K562 (cell line): Measurements from ENCODE around the gene C4BPB. TPM values are rescaled to one million over a fixed set of nuclear protein-coding genes. Genes with fewer than 3 reads are reported as not detected.

Experiments
- ARID1B ChIP-seq: fragments of 450-650 bp; IDR thresholded peaks from 2 replicates; pipeline ENCODE4 v1.6.1; 2016; ENCODE audit warnings: antibody characterized with exemption, mild to moderate bottlenecking, inconsistent platforms
- ATF7 ChIP-seq: fragments of 450-650 bp; IDR thresholded peaks from 2 replicates; pipeline ENCODE4 v1.7.1; 2014; ENCODE audit warnings: mild to moderate bottlenecking, moderate library complexity
- BMI1 ChIP-seq: fragments of 150-350 bp; IDR thresholded peaks from 2 replicates; pipeline ENCODE4 v1.6.1; 2014; ENCODE audit warnings: low read length
- CREM ChIP-seq: IDR thresholded peaks from 2 replicates; pipeline ENCODE4 v1.6.1; 2014; ENCODE audit warnings: antibody characterized with exemption, low read depth
- CTCF ChIP-seq, 3 experiments: IDR thresholded peaks in 2 of 3; conservative IDR thresholded peaks in 1 of 3; 2 replicates each; pipeline ENCODE4 v1.5.1; 2011 to 2012; ENCODE audit warnings: low read length in 3 of 3, mild to moderate bottlenecking in 3 of 3, control low read depth in 2 of 3, improper control_type of control experiment in 1 of 3, inconsistent platforms in 1 of 3, low read depth in 1 of 3, mixed read lengths in 1 of 3, moderate library complexity in 1 of 3; ENCODE audit not compliant: insufficient read depth in 2 of 3
- DEAF1 ChIP-seq: fragments of 450-650 bp; formaldehyde crosslinking; IDR thresholded peaks from 2 replicates; pipeline ENCODE4 v1.4.0; 2020; ENCODE audit warnings: mild to moderate bottlenecking, moderate library complexity
- EP300 ChIP-seq: IDR thresholded peaks from 2 replicates; pipeline ENCODE4 v1.6.1; 2012; ENCODE audit warnings: low read length, improper control_type of control experiment
- KLF6 ChIP-seq: fragments of 250-450 bp; sonication (Bioruptor Pico); IDR thresholded peaks from 2 replicates; pipeline ENCODE4 v1.4.0; 2020; ENCODE audit warnings: mild to moderate bottlenecking, moderate library complexity, borderline replicate concordance
- MEF2D ChIP-seq: conservative IDR thresholded peaks from 2 replicates; pipeline ENCODE4 v1.6.1; 2016; ENCODE audit warnings: low read depth, missing genetic modification characterization, missing compliant biosample characterization
- NR0B1 ChIP-seq: fragments of 450-650 bp; IDR thresholded peaks from one replicate; pipeline ENCODE4 v1.6.1; 2018; ENCODE audit warnings: mild to moderate bottlenecking, moderate library complexity; ENCODE audit not compliant: partially characterized antibody
- PTBP1 ChIP-seq: fragments of 200-400 bp; formaldehyde crosslinking; IDR thresholded peaks from 2 replicates; pipeline ENCODE4 v1.6.1; 2017; ENCODE audit warnings: low read depth, low read length
- RB1 ChIP-seq: fragments of 450-650 bp; IDR thresholded peaks from 2 replicates; pipeline ENCODE4 v1.6.1; 2017; ENCODE audit warnings: low read depth, mild to moderate bottlenecking
- RCOR1 ChIP-seq, 2 experiments: IDR thresholded peaks; 2 replicates each; pipeline ENCODE4 v1.6.1; 2012; ENCODE audit warnings: low read depth in 2 of 2, low read length in 2 of 2, borderline replicate concordance in 1 of 2, improper control_type of control experiment in 1 of 2
- SMAD4 ChIP-seq: fragments of 250-450 bp; sonication (Bioruptor Pico); conservative IDR thresholded peaks from 2 replicates; pipeline ENCODE4 v1.8.0; 2021; ENCODE audit warnings: inconsistent platforms, mild to moderate bottlenecking, moderate library complexity
- TAL1 ChIP-seq: fragments of 450-650 bp; IDR thresholded peaks from 2 replicates; pipeline ENCODE4 v1.6.1; 2016; ENCODE audit warnings: mild to moderate bottlenecking
- TARDBP ChIP-seq: fragments of 450-650 bp; IDR thresholded peaks from 2 replicates; pipeline ENCODE4 v1.6.1; 2016
- TRIM24 ChIP-seq, 2 experiments: fragments of 450-650 bp; IDR thresholded peaks; 2 replicates each; pipeline ENCODE4 v1.6.1; 2016
- ZBTB17 ChIP-seq: fragments of 450-650 bp; formaldehyde crosslinking; IDR thresholded peaks from 2 replicates; pipeline ENCODE4 v1.4.0; 2020; ENCODE audit warnings: mild to moderate bottlenecking
- ZNF780A ChIP-seq: fragments of 250-450 bp; sonication (Bioruptor Pico); IDR thresholded peaks from 2 replicates; pipeline ENCODE4 v1.5.0; 2021; ENCODE audit warnings: mild to moderate bottlenecking
- ZNF79 ChIP-seq: fragments of 250-450 bp; sonication (Bioruptor Pico); IDR thresholded peaks from 2 replicates; pipeline ENCODE4 v1.4.0; 2020; ENCODE audit warnings: low read depth, mild to moderate bottlenecking, moderate library complexity
- polyA plus RNA-seq, 8 experiments: library from polyadenylated mRNA; depleted of rRNA in 4 of 8; stranded (reverse) in 5 of 8; unstranded in 3 of 8; fragments of >200 nt; fragmentation: Nextera tagmentation in 2 of 8; fragmentation: Illumina TruSeq in 1 of 8; extraction: Ambion mirVana in 2 of 8; extraction: Trizol in 1 of 8; gene quantifications; 2 replicates each; pipeline versions ENCODE4 v1.2.1 to v1.2.3, GENCODE V29; 2011 to 2014; ENCODE audit warnings: inconsistent platforms in 1 of 8, missing spikeins in 1 of 8
- total RNA-seq, 7 experiments: library from RNA; depleted of rRNA in 6 of 7; stranded (reverse); fragments of >200 nt in 6 of 7; fragmentation: Illumina TruSeq in 2 of 7; extraction: Trizol in 2 of 7; gene quantifications; 2 replicates each; pipeline versions ENCODE4 v1.2.1 to v1.2.3, GENCODE V29; 2011 to 2021; ENCODE audit warnings: low replicate concordance in 1 of 7
- TF ChIP-seq, protein P1 (sequence below): IDR thresholded peaks from 2 replicates; pipeline ENCODE4 v1.6.1; 2012; ENCODE audit warnings: low read depth, low read length, improper control_type of control experiment, borderline replicate concordance
- TF ChIP-seq, protein P2 (sequence below): sonication (generic); formaldehyde crosslinking; IDR thresholded peaks from 2 replicates; pipeline ENCODE4 v1.8.1; 2023; ENCODE audit warnings: mild to moderate bottlenecking, missing genetic modification reagents

C4BPB gene
- total and polyA plus RNA-seq, 9 of the 15 experiments (the other 6 are each of a cell fraction or from before 2014, with no cell fraction given): not detected

- TF ChIP-seq ZNF780A (CRISPR knock-in tag): no peak
- peak; percentile 86 to 87 (median 87) for TF ChIP-seq CTCF (IDR thresholded peaks at IDR 0.05 in 2 of 3, conservative IDR thresholded peaks at IDR 0.05 in 1 of 3; ENCODE audit: insufficient read depth in 2 of 3, low read depth in 1 of 3, low read length in 3 of 3)
- peak; percentile 66 for TF ChIP-seq SMAD4 (CRISPR knock-in tag)
- TF ChIP-seq ARID1B: peak; percentile 89
- no peak for TF ChIP-seq KLF6 (CRISPR knock-in tag)
- TF ChIP-seq MEF2D (tag): no peak
- TF ChIP-seq CREM: peak; percentile 64
- peak; percentile 99 for TF ChIP-seq DEAF1 (CRISPR knock-in tag)
- TF ChIP-seq PTBP1: no peak
- TF ChIP-seq RCOR1 (IDR thresholded peaks at IDR 0.05; ENCODE audit: borderline replicate concordance in 1 of 2, low read depth in 2 of 2, low read length in 2 of 2): peak in 1 of 2 experiments; percentile 89; a peak in 2 of 4 replicates
- TF ChIP-seq BMI1: 0 out of 2 replicates have a peak, but pooled peaks have one; percentile 13
- no peak for TF ChIP-seq TARDBP
- peak; percentile 82 for TF ChIP-seq RB1
- peak; percentile 18 to 78; a peak in 3 of 4 replicates for TF ChIP-seq TRIM24 (IDR thresholded peaks at IDR 0.05)
- TF ChIP-seq NR0B1: no peak
- TF ChIP-seq ATF7: peak; percentile 65; the same call in 1 of the 2 replicates
- peak; percentile 78 for TF ChIP-seq TAL1
- TF ChIP-seq EP300: peak; percentile 75
- TF ChIP-seq ZNF79 (CRISPR knock-in tag): 0 out of 2 replicates have a peak, but pooled peaks have one; percentile 9
- TF ChIP-seq, protein P1, sequence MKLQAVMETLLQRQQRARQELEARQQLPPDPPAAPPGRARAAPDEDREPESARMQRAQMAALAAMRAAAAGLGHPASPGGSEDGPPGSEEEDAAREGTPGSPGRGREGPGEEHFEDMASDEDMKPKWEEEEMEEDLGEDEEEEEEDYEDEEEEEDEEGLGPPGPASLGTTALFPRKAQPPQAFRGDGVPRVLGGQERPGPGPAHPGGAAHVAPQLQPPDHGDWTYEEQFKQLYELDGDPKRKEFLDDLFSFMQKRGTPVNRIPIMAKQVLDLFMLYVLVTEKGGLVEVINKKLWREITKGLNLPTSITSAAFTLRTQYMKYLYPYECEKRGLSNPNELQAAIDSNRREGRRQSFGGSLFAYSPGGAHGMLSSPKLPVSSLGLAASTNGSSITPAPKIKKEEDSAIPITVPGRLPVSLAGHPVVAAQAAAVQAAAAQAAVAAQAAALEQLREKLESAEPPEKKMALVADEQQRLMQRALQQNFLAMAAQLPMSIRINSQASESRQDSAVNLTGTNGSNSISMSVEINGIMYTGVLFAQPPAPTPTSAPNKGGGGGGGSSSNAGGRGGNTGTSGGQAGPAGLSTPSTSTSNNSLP: peak; percentile 61; the same call in 1 of the 2 replicates
- TF ChIP-seq, protein P2, sequence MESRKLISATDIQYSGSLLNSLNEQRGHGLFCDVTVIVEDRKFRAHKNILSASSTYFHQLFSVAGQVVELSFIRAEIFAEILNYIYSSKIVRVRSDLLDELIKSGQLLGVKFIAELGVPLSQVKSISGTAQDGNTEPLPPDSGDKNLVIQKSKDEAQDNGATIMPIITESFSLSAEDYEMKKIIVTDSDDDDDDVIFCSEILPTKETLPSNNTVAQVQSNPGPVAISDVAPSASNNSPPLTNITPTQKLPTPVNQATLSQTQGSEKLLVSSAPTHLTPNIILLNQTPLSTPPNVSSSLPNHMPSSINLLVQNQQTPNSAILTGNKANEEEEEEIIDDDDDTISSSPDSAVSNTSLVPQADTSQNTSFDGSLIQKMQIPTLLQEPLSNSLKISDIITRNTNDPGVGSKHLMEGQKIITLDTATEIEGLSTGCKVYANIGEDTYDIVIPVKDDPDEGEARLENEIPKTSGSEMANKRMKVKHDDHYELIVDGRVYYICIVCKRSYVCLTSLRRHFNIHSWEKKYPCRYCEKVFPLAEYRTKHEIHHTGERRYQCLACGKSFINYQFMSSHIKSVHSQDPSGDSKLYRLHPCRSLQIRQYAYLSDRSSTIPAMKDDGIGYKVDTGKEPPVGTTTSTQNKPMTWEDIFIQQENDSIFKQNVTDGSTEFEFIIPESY (CRISPR knock-in tag): peak; percentile 62
- peak; percentile 74 for TF ChIP-seq ZBTB17 (CRISPR knock-in tag)
Observed at GRCh38 chr1:207084701-207085180, 3.9 kb upstream of the C4BPB start (continued).
